DMS53 treated with DMSO at 0.1 percent for 48 hours (cell line): ENCODE results near the gene PLEKHH2.

ENCODE experiments used
- DNase-seq: peaks from one replicate; lab custom pipeline; 2025; ENCODE audit not compliant: unreplicated experiment; lab: John Stamatoyannopoulos, UW

Gene PLEKHH2

GRCh38 chr2:43806719-43807031, 169.6 kb downstream of the PLEKHH2 start:
- DNase-seq, result no peak

GRCh38 chr2:43810452-43810851, 173.4 kb downstream of the PLEKHH2 start:
- DNase-seq, result no peak

- DNase-seq, result no peak
These were observed 173.8 kb downstream of the PLEKHH2 start for GRCh38 chr2:43810888-43811287.

- DNase-seq, result no peak
These were observed 174.9 kb downstream of the PLEKHH2 start for GRCh38 chr2:43812006-43812405.

- no peak for DNase-seq
These were observed 175.9 kb downstream of the PLEKHH2 start for GRCh38 chr2:43812947-43813346.

- DNase-seq, result no peak
These were observed 177.7 kb downstream of the PLEKHH2 start for GRCh38 chr2:43814711-43815110.
